Measurements from ENCODE around the gene GPRC5A. TPM values are rescaled to one million over a fixed set of nuclear protein-coding genes. Genes with fewer than 3 reads are reported as not detected.

GPRC5A gene
- total and polyA plus RNA-seq, 2 experiments from 2014 or later, result 0.16 to 0.38 TPM

- no peaks in the 10 kb centered on the region for H3K36me3 Mint-ChIP-seq (ENCODE audit: low read depth)
- H3K27ac Mint-ChIP-seq, result no peak overlapping the region
- TF ChIP-seq CREB1 (CRISPR knock-in tag; IDR thresholded peaks at IDR 0.05; ENCODE audit: low read depth) (no peak), ZNF462 (CRISPR knock-in tag; IDR thresholded peaks at IDR 0.05) (no peak), CTCF (conservative IDR thresholded peaks at IDR 0.05; ENCODE audit: low read depth in 2 of 2) (no peak), REST (IDR thresholded peaks at IDR 0.05; ENCODE audit: unreplicated experiment) (no peak), NANOG (IDR thresholded peaks at IDR 0.05; ENCODE audit: borderline replicate concordance) (no peak), STAT1 (IDR thresholded peaks at IDR 0.05; ENCODE audit: unreplicated experiment) (no peak), ZNF331 (CRISPR knock-in tag; IDR thresholded peaks at IDR 0.05; ENCODE audit: low read depth) (no peak), POLR2AphosphoS5 (IDR thresholded peaks at IDR 0.05; ENCODE audit: low read depth) (no peak), JUNB (IDR thresholded peaks at IDR 0.05; ENCODE audit: unreplicated experiment) (no peak), EZH2phosphoT487 (IDR thresholded peaks at IDR 0.05; ENCODE audit: unreplicated experiment) (no peak), ZNF114 (CRISPR knock-in tag; IDR thresholded peaks at IDR 0.05) (no peak), ETS1 (IDR thresholded peaks at IDR 0.05) (no peak), EZH2 (IDR thresholded peaks at IDR 0.05; ENCODE audit: low read depth, unreplicated experiment) (no peak)
- Histone ChIP-seq H3K4me1 (ENCODE audit: insufficient read depth) (no peaks in the 10 kb centered on the region), H3K36me3 (ENCODE audit: insufficient read depth) (no peaks in the 10 kb centered on the region), H3K4me3 (no peak overlapping the region), H4K20me1 (replicated peaks; ENCODE audit: insufficient read depth) (no peaks in the 10 kb centered on the region), H3K4me2 (no peak overlapping the region), H3K9me2 (ENCODE audit: insufficient read depth) (no peaks in the 10 kb centered on the region), H2AFZ (no peak overlapping the region), H3K27me3 (ENCODE audit: insufficient read depth) (no peaks in the 10 kb centered on the region), H3K79me2 (replicated peaks; ENCODE audit: insufficient read depth) (no peaks in the 10 kb centered on the region), H3F3A (replicated peaks; ENCODE audit: low read depth) (no peaks in the 10 kb centered on the region), H3K27ac (ENCODE audit: low read depth) (no peak overlapping the region)
- no peaks in the 10 kb centered on the region for H3K9me3 Mint-ChIP-seq
- DNase-seq (ENCODE audit: low spot score), result no peak
- no peak for ATAC-seq
- H3K4me1 Mint-ChIP-seq, result no peaks in the 10 kb centered on the region
- H3K4me3 Mint-ChIP-seq, result no peak overlapping the region
- peaks cover 8% of the 10 kb centered on the region for H3K27me3 Mint-ChIP-seq (ENCODE audit: insufficient read depth, low read depth, poor library complexity)
Observed at GRCh38 chr12:12899530-12900380, 8.4 kb downstream of the GPRC5A start.

All from GM23338 (cell line).